K562 (cell line): ENCODE data around the gene SPTAN1. TPM values are rescaled to one million over a fixed set of nuclear protein-coding genes. Genes with fewer than 3 reads are reported as not detected.

ENCODE experiments used
- ARID1B ChIP-seq: fragments of 450-650 bp; IDR thresholded peaks from 2 replicates; pipeline ENCODE4 v1.6.1; 2016; ENCODE audit warnings: antibody characterized with exemption, mild to moderate bottlenecking, inconsistent platforms
- CBX1 ChIP-seq: sonication (generic); IDR thresholded peaks from 2 replicates; pipeline ENCODE4 v1.6.1; 2016; ENCODE audit warnings: antibody characterized with exemption, low read depth, mild to moderate bottlenecking
- E4F1 ChIP-seq: fragments of 250-450 bp; sonication (Bioruptor Pico); IDR thresholded peaks from 2 replicates; pipeline ENCODE4 v1.5.0; 2021; ENCODE audit warnings: mild to moderate bottlenecking, borderline replicate concordance
- EWSR1 ChIP-seq: fragments of 450-650 bp; IDR thresholded peaks from 2 replicates; pipeline ENCODE4 v1.6.1; 2018; ENCODE audit warnings: borderline replicate concordance, mild to moderate bottlenecking, low read depth, moderate library complexity; ENCODE audit not compliant: partially characterized antibody
- HDAC8 ChIP-seq: fragments of 450-650 bp; IDR thresholded peaks from 2 replicates; pipeline ENCODE4 v1.6.1; 2016; ENCODE audit warnings: mild to moderate bottlenecking, missing genetic modification characterization, moderate library complexity, missing compliant biosample characterization
- HMBOX1 ChIP-seq: sonication (generic); IDR thresholded peaks from 2 replicates; pipeline ENCODE4 v1.6.1; 2016
- HNRNPUL1 ChIP-seq: fragments of 200-400 bp; formaldehyde crosslinking; IDR thresholded peaks from 2 replicates; pipeline ENCODE4 v1.6.1; 2017; ENCODE audit warnings: low read length
- PYGO2 ChIP-seq: fragments of 450-650 bp; IDR thresholded peaks from 2 replicates; pipeline ENCODE4 v1.6.1; 2016; ENCODE audit warnings: mild to moderate bottlenecking, missing genetic modification characterization, moderate library complexity, missing compliant biosample characterization
- RBM22 ChIP-seq: fragments of 200-400 bp; formaldehyde crosslinking; IDR thresholded peaks from 2 replicates; pipeline ENCODE4 v1.6.1; 2018; ENCODE audit warnings: low read length, low read depth; ENCODE audit not compliant: poor library complexity, severe bottlenecking
- RFX5 ChIP-seq: IDR thresholded peaks from 2 replicates; pipeline ENCODE4 v1.6.1; 2011; ENCODE audit warnings: low read depth, mild to moderate bottlenecking, improper control_type of control experiment, low read length
- SRSF1 ChIP-seq: fragments of 200-400 bp; formaldehyde crosslinking; IDR thresholded peaks from 2 replicates; pipeline ENCODE4 v1.6.1; 2017; ENCODE audit warnings: mild to moderate bottlenecking, low read depth, low read length, moderate library complexity
- ZNF134 ChIP-seq: fragments of 250-450 bp; sonication (Bioruptor Pico); conservative IDR thresholded peaks from 2 replicates; pipeline ENCODE4 v1.4.0; 2020
- ZNF143 ChIP-seq: sonication (generic); formaldehyde crosslinking; IDR thresholded peaks from 2 replicates; pipeline ENCODE4 v1.9.0; 2022; ENCODE audit warnings: mild to moderate bottlenecking, missing genetic modification reagents
- ZNF24 ChIP-seq: fragments of 450-650 bp; IDR thresholded peaks from 2 replicates; pipeline ENCODE4 v1.6.1; 2016
- polyA plus RNA-seq, 8 experiments: library from polyadenylated mRNA; depleted of rRNA in 4 of 8; stranded (reverse) in 5 of 8; unstranded in 3 of 8; fragments of >200 nt; fragmentation: Nextera tagmentation in 2 of 8; fragmentation: Illumina TruSeq in 1 of 8; extraction: Ambion mirVana in 2 of 8; extraction: Trizol in 1 of 8; gene quantifications; 2 replicates each; pipeline versions ENCODE4 v1.2.1 to v1.2.3, GENCODE V29; 2011 to 2014; ENCODE audit warnings: inconsistent platforms in 1 of 8, missing spikeins in 1 of 8
- total RNA-seq, 7 experiments: library from RNA; depleted of rRNA in 6 of 7; stranded (reverse); fragments of >200 nt in 6 of 7; fragmentation: Illumina TruSeq in 2 of 7; extraction: Trizol in 2 of 7; gene quantifications; 2 replicates each; pipeline versions ENCODE4 v1.2.1 to v1.2.3, GENCODE V29; 2011 to 2021; ENCODE audit warnings: low replicate concordance in 1 of 7
- TF ChIP-seq, protein P1 (sequence below): fragments of 450-650 bp; IDR thresholded peaks from 2 replicates; pipeline ENCODE4 v1.6.1; 2018; ENCODE audit not compliant: partially characterized antibody
- TF ChIP-seq, protein P2 (sequence below): IDR thresholded peaks from 2 replicates; pipeline ENCODE4 v1.6.1; 2016; ENCODE audit warnings: missing genetic modification characterization, missing compliant biosample characterization

SPTAN1 gene
- total and polyA plus RNA-seq, 9 of the 15 experiments (the other 6 are each of a cell fraction or from before 2014, with no cell fraction given): 1.5 to 13.5 (median 6.8) TPM

DNA sequence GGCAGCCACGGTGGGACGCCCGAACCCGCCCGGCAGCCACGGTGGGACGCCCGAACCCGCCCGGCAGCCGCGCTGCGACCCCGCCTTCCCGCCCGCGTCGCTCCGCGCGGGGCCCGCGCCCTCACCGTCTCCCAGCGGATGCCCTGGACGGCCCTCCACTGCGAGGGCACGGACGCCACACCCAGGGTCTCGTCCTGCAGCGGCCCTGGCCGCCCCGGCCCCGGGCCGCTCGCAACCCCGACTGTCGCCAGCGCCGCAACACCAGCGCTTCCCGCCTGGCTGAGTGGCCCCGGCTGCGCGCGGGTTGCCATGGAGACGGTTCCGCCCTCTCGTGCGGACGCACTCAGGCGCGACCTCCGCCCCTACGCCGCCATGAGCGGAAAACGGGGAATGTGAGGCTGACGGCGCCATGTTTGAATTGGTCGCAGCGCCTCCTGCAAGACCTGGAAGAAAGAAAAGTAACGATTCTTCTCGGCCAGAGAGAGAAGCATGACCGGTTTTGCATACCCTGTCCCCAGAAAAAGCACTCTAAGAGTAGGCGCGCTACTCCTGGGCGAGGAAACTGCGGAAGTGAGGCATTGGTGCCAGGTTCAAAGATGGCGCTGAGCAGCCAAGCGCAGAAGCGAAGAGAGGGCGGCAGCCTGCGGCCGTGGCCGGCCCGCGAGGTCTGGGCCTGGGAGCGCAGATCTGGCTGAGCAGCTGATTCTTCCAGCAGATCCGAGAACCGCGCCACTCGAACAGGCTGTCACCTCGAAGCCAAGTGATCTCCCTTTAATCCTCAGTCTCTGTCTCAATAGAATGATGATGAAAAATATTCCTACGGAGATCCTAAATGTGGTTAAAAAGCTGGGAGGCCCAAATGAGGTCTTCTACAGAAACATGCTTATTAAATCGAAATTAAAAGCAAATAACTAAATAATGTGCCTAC is 104.3 kb downstream of the SPTAN1 start, which contains the start of gene DYNC2I2 (continued):
- TF ChIP-seq, protein P1, sequence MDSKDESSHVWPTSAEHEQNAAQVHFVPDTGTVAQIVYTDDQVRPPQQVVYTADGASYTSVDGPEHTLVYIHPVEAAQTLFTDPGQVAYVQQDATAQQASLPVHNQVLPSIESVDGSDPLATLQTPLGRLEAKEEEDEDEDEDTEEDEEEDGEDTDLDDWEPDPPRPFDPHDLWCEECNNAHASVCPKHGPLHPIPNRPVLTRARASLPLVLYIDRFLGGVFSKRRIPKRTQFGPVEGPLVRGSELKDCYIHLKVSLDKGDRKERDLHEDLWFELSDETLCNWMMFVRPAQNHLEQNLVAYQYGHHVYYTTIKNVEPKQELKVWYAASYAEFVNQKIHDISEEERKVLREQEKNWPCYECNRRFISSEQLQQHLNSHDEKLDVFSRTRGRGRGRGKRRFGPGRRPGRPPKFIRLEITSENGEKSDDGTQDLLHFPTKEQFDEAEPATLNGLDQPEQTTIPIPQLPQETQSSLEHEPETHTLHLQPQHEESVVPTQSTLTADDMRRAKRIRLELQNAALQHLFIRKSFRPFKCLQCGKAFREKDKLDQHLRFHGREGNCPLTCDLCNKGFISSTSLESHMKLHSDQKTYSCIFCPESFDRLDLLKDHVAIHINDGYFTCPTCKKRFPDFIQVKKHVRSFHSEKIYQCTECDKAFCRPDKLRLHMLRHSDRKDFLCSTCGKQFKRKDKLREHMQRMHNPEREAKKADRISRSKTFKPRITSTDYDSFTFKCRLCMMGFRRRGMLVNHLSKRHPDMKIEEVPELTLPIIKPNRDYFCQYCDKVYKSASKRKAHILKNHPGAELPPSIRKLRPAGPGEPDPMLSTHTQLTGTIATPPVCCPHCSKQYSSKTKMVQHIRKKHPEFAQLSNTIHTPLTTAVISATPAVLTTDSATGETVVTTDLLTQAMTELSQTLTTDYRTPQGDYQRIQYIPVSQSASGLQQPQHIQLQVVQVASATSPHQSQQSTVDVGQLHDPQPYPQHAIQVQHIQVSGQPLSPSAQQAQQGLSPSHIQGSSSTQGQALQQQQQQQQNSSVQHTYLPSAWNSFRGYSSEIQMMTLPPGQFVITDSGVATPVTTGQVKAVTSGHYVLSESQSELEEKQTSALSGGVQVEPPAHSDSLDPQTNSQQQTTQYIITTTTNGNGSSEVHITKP: peak; percentile 18
- peak; percentile 5; the same call in 1 of the 2 replicates for TF ChIP-seq E4F1
- peak; percentile 97 for TF ChIP-seq RBM22
- TF ChIP-seq RFX5: peak; percentile 25; the same call in 1 of the 2 replicates
- TF ChIP-seq CBX1: peak; percentile 96; the same call in 1 of the 2 replicates
- TF ChIP-seq PYGO2 (tag): peak; percentile 59; the same call in 1 of the 2 replicates
- 0 out of 2 replicates have a peak, but pooled peaks have one; percentile 41 for TF ChIP-seq ZNF24
- no peak for TF ChIP-seq HNRNPUL1
- TF ChIP-seq HDAC8 (tag): peak; percentile 94
- no peak for TF ChIP-seq HMBOX1
- peak; percentile 87; the same call in 1 of the 2 replicates for TF ChIP-seq SRSF1
- no peak for TF ChIP-seq EWSR1
- TF ChIP-seq ZNF134 (CRISPR knock-in tag): peak; percentile 70
- TF ChIP-seq, protein P2, sequence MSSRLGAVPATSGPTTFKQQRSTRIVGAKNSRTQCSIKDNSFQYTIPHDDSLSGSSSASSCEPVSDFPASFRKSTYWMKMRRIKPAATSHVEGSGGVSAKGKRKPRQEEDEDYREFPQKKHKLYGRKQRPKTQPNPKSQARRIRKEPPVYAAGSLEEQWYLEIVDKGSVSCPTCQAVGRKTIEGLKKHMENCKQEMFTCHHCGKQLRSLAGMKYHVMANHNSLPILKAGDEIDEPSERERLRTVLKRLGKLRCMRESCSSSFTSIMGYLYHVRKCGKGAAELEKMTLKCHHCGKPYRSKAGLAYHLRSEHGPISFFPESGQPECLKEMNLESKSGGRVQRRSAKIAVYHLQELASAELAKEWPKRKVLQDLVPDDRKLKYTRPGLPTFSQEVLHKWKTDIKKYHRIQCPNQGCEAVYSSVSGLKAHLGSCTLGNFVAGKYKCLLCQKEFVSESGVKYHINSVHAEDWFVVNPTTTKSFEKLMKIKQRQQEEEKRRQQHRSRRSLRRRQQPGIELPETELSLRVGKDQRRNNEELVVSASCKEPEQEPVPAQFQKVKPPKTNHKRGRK (tag): no peak
- peak; percentile 53; the same call in 1 of the 2 replicates for TF ChIP-seq ARID1B
- TF ChIP-seq ZNF143: no peak
